ENCODE measurements around the gene DOK5.

DOK5 gene

DNA sequence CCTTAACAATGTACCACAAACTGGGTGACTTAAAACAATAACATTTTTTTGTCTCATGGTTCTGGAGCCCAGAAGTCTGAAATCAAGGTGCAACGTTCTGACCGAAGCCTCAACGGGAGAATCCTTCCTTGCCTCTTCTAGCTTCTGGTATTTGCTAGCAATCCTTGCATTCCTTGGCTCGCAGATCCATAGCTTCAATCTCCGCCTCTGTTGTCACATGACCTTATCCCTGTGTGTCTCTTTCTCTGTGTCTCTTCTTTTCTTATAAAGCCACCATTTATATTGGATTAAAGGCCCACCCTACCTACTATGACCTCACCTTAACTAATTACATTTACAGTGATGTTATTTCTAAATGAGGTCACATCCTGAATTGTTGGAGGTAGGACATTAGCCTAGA is 37.2 kb upstream of the DOK5 start:
- Histone ChIP-seq H3K4me2 (ENCODE audit: low read length) (no peak overlapping the region), H3K27me3 (ENCODE audit: control insufficient read depth, low read length) (no peaks in the 10 kb centered on the region), H3K36me3 (ENCODE audit: control insufficient read depth, low read length) (no peaks in the 10 kb centered on the region), H3K4me3 (ENCODE audit: low read length) (no peak overlapping the region), H3K9me3 (ENCODE audit: control insufficient read depth, insufficient read depth, low read length) (no peaks in the 10 kb centered on the region), H3K79me2 (ENCODE audit: control insufficient read depth, low read length) (no peaks in the 10 kb centered on the region), H3K9me2 (replicated peaks; ENCODE audit: control insufficient read depth, low read length) (no peaks in the 10 kb centered on the region), H4K20me1 (ENCODE audit: control insufficient read depth, insufficient read depth, low read depth, low read length) (no peaks in the 10 kb centered on the region), H3K27ac (ENCODE audit: low read depth, low read length) (no peak overlapping the region), H3F3A (ENCODE audit: control insufficient read depth, insufficient read depth) (no peaks in the 10 kb centered on the region), H3K4me1 (ENCODE audit: control insufficient read depth, low read length) (no peaks in the 10 kb centered on the region)
- TF ChIP-seq CTCF (IDR thresholded peaks at IDR 0.05; ENCODE audit: low read depth, low read length, poor library complexity, severe bottlenecking) (no peak), EZH2phosphoT487 (IDR thresholded peaks at IDR 0.05; ENCODE audit: borderline replicate concordance, low read length) (no peak)

GRCh38 chr20:54450207-54450606 is 25.2 kb upstream of the DOK5 start:
- H4K20me1 ChIP-seq (ENCODE audit: control insufficient read depth, insufficient read depth, low read depth, low read length): no peaks in the 10 kb centered on the region
- peaks cover 4% of the 10 kb centered on the region for H3K27me3 ChIP-seq (ENCODE audit: control insufficient read depth, low read length)
- H3F3A ChIP-seq (ENCODE audit: control insufficient read depth, insufficient read depth): no peaks in the 10 kb centered on the region
- no peak overlapping the region for H3K4me2 ChIP-seq (ENCODE audit: low read length)
- H3K4me1 ChIP-seq (ENCODE audit: control insufficient read depth, low read length): no peaks in the 10 kb centered on the region
- H3K36me3 ChIP-seq (ENCODE audit: control insufficient read depth, low read length): no peaks in the 10 kb centered on the region
- no peak overlapping the region for H3K4me3 ChIP-seq (ENCODE audit: low read length)
- no peaks in the 10 kb centered on the region for H3K9me3 ChIP-seq (ENCODE audit: control insufficient read depth, insufficient read depth, low read length)
- H3K9me2 ChIP-seq (replicated peaks; ENCODE audit: control insufficient read depth, low read length): no peaks in the 10 kb centered on the region
- TF ChIP-seq CTCF (IDR thresholded peaks at IDR 0.05; ENCODE audit: low read depth, low read length, poor library complexity, severe bottlenecking) (no peak), EZH2phosphoT487 (IDR thresholded peaks at IDR 0.05; ENCODE audit: borderline replicate concordance, low read length) (no peak)
- no peak overlapping the region for H3K27ac ChIP-seq (ENCODE audit: low read depth, low read length)
- H3K79me2 ChIP-seq (ENCODE audit: control insufficient read depth, low read length): no peaks in the 10 kb centered on the region

DNA sequence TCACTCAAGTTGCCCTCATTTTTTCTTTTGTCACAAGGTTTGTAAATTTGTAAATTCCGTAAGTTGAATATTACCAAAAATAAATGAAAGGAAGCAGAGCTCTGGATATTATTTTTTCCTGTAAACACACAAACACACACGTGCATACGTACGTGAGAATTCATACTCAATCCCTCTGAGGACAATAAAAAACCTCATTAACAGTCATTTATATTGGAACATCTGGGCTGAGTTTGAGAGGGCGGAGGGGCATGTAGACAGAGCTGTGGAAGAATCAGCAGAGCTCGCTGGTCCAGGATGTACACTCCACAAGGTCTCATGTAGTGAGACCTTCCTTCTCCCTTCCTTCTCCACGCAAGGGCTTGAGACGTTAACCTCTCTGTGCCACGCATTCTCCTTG is 24.2 kb upstream of the DOK5 start:
- no peaks in the 10 kb centered on the region for H3K36me3 ChIP-seq (ENCODE audit: control insufficient read depth, low read length)
- H3K4me2 ChIP-seq (ENCODE audit: low read length): no peak overlapping the region
- no peak overlapping the region for H3K27ac ChIP-seq (ENCODE audit: low read depth, low read length)
- H3K4me1 ChIP-seq (ENCODE audit: control insufficient read depth, low read length): no peaks in the 10 kb centered on the region
- H4K20me1 ChIP-seq (ENCODE audit: control insufficient read depth, insufficient read depth, low read depth, low read length): no peaks in the 10 kb centered on the region
- no peaks in the 10 kb centered on the region for H3K9me2 ChIP-seq (replicated peaks; ENCODE audit: control insufficient read depth, low read length)
- no peaks in the 10 kb centered on the region for H3K79me2 ChIP-seq (ENCODE audit: control insufficient read depth, low read length)
- H3K9me3 ChIP-seq (ENCODE audit: control insufficient read depth, insufficient read depth, low read length): no peaks in the 10 kb centered on the region
- TF ChIP-seq EZH2phosphoT487 (IDR thresholded peaks at IDR 0.05; ENCODE audit: borderline replicate concordance, low read length): no peak
- no peak for TF ChIP-seq CTCF (IDR thresholded peaks at IDR 0.05; ENCODE audit: low read depth, low read length, poor library complexity, severe bottlenecking)
- no peak overlapping the region for H3K4me3 ChIP-seq (ENCODE audit: low read length)
- H3F3A ChIP-seq (ENCODE audit: control insufficient read depth, insufficient read depth): no peaks in the 10 kb centered on the region
- H3K27me3 ChIP-seq (ENCODE audit: control insufficient read depth, low read length): peaks cover 4% of the 10 kb centered on the region

- Histone ChIP-seq H3K27me3 (ENCODE audit: control insufficient read depth, low read length) (peaks cover 4% of the 10 kb centered on the region), H3K9me2 (replicated peaks; ENCODE audit: control insufficient read depth, low read length) (no peaks in the 10 kb centered on the region), H3K4me3 (ENCODE audit: low read length) (no peak overlapping the region), H3K4me1 (ENCODE audit: control insufficient read depth, low read length) (no peaks in the 10 kb centered on the region), H4K20me1 (ENCODE audit: control insufficient read depth, insufficient read depth, low read depth, low read length) (no peaks in the 10 kb centered on the region), H3K9me3 (ENCODE audit: control insufficient read depth, insufficient read depth, low read length) (no peaks in the 10 kb centered on the region), H3K36me3 (ENCODE audit: control insufficient read depth, low read length) (no peaks in the 10 kb centered on the region), H3K27ac (ENCODE audit: low read depth, low read length) (no peak overlapping the region), H3K4me2 (ENCODE audit: low read length) (no peak overlapping the region), H3K79me2 (ENCODE audit: control insufficient read depth, low read length) (no peaks in the 10 kb centered on the region), H3F3A (ENCODE audit: control insufficient read depth, insufficient read depth) (no peaks in the 10 kb centered on the region)
- no peak for TF ChIP-seq EZH2phosphoT487 (IDR thresholded peaks at IDR 0.05; ENCODE audit: borderline replicate concordance, low read length)
- no peak for TF ChIP-seq CTCF (IDR thresholded peaks at IDR 0.05; ENCODE audit: low read depth, low read length, poor library complexity, severe bottlenecking)
These were observed 23.1 kb upstream of the DOK5 start for GRCh38 chr20:54452277-54452676.

All from DOHH2 (cell line).